GM19455 (cell line): ENCODE results near the gene TEX13A.

ENCODE experiments used
- ATAC-seq: cut with Tn5 transposase; IDR thresholded peaks from one replicate; pipeline ENCODE4 v1.9.1; 2021; ENCODE audit not compliant: unreplicated experiment

Gene TEX13A

GRCh38 chrX:105179644-105180043 is 40.9 kb downstream of the TEX13A start:
- no peak for ATAC-seq

DNA sequence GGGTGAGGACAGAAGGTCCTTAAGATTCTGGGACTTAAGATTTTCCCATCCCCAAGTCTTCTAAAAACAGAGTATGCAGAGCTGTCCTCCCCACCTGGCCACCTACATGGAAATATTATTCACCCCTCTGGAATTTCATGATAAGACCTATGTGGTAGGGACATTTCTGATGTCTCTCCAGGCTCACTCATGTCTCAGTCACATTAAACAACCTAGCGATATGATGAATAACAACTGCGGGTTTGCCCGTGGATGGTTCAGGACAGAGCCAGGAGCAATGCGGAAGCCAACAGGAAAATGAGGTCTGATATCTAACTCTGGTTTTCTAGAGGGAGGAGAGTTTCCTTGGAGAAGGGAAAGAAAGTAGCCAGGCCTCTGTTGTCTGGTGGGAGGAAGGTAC is 47.4 kb downstream of the TEX13A start:
- ATAC-seq: no peak
